ENCODE measurements around the gene NRM.

The NRM gene

GRCh38 chr6:30690403-30691207 is at the start of gene NRM:
Gene NRM, minus strand, starts transcription at chr6:30690984. Its CDS starts 10 bp downstream, at chr6:30690974.
- peak; percentile 84 to 88 for DNase-seq

- no peak for DNase-seq
These were observed 49.7 kb upstream of the NRM start for GRCh38 chr6:30740540-30740870.

GRCh38 chr6:30738532-30738931 is 47.7 kb upstream of the NRM start:
- DNase-seq = no peak

GRCh38 chr6:30735668-30736314 is 45.0 kb upstream of the NRM start:
- DNase-seq = no peak

- DNase-seq = no peak
These were observed 41.6 kb upstream of the NRM start for GRCh38 chr6:30732237-30732943.

- peak; percentile 86 to 89 for DNase-seq
These were observed 40.0 kb upstream of the NRM start for GRCh38 chr6:30730601-30731435.

GRCh38 chr6:30727920-30728553 is 37.3 kb upstream of the NRM start:
- DNase-seq = no peak

- peak in 1 of 2 donors; percentile 36 for DNase-seq
These were observed 36.0 kb upstream of the NRM start for GRCh38 chr6:30726506-30727413.

- DNase-seq = peak in 1 of 2 donors; percentile 47
These were observed 35.1 kb upstream of the NRM start for GRCh38 chr6:30725713-30726505.

GRCh38 chr6:30724906-30725667 is 34.3 kb upstream of the NRM start:
- DNase-seq = no peak

GRCh38 chr6:30723843-30724741 is 33.3 kb upstream of the NRM start:
- DNase-seq = peak in 1 of 2 donors; percentile 10

GRCh38 chr6:30723159-30723842 is 32.5 kb upstream of the NRM start:
- DNase-seq = peak in 1 of 2 donors; percentile 6

GRCh38 chr6:30722280-30723112 is 31.7 kb upstream of the NRM start:
- DNase-seq = peak; percentile 86 to 92

- DNase-seq = peak in 1 of 2 donors; percentile 41
These were observed 31.2 kb upstream of the NRM start for GRCh38 chr6:30722025-30722279.

GRCh38 chr6:30721198-30722024 is 30.6 kb upstream of the NRM start:
- peak; percentile 98 for DNase-seq

- DNase-seq = peak; percentile 71 to 76
These were observed 30.0 kb upstream of the NRM start for GRCh38 chr6:30720738-30721197.
